ENCODE measurements around the gene KCNJ6. TPM values are rescaled to one million over a fixed set of nuclear protein-coding genes. Genes with fewer than 3 reads are reported as not detected.

Gene KCNJ6
- total RNA-seq, 1 experiment from 2014 or later: 0.05 TPM

DNA sequence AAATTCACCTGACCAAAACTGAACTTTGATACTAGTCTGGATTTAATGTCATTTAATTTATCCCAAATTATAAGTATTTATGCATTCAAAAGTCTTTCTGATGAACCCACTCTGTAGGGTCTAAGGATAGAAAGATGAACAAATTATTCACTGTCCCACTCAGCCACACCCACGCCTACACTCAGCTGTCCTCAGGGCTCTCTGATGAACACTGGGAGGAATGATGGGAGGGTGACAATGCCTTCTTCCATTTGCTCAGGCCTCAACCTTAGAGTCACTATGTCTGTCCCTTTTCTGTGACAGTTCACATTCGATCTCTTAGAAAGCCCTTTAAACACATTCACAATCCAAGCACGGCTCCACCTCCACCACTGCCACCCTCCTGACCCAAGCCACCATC, 41.8 kb downstream of the KCNJ6 start:
- no peaks in the 10 kb centered on the region for H3K36me3 Mint-ChIP-seq (ENCODE audit: insufficient read depth, unreplicated experiment)
- H3K4me3 Mint-ChIP-seq (ENCODE audit: low read depth, unreplicated experiment): no peak overlapping the region
- TF ChIP-seq, protein P1, sequence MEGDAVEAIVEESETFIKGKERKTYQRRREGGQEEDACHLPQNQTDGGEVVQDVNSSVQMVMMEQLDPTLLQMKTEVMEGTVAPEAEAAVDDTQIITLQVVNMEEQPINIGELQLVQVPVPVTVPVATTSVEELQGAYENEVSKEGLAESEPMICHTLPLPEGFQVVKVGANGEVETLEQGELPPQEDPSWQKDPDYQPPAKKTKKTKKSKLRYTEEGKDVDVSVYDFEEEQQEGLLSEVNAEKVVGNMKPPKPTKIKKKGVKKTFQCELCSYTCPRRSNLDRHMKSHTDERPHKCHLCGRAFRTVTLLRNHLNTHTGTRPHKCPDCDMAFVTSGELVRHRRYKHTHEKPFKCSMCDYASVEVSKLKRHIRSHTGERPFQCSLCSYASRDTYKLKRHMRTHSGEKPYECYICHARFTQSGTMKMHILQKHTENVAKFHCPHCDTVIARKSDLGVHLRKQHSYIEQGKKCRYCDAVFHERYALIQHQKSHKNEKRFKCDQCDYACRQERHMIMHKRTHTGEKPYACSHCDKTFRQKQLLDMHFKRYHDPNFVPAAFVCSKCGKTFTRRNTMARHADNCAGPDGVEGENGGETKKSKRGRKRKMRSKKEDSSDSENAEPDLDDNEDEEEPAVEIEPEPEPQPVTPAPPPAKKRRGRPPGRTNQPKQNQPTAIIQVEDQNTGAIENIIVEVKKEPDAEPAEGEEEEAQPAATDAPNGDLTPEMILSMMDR (IDR thresholded peaks at IDR 0.05; ENCODE audit: unreplicated experiment): no peak
- CTCF ChIA-PET: no interaction called here
- intact Hi-C loops (cut with micrococcal nuclease; ENCODE audit: unreplicated experiment): no loop called here
- no peak for DNase-seq
- BruUV-seq (replicated peaks): no TSS peak
- peaks cover 31% of the 10 kb centered on the region for H3K27me3 Mint-ChIP-seq (ENCODE audit: unreplicated experiment)
- no peaks in the 10 kb centered on the region for H3K4me1 Mint-ChIP-seq (ENCODE audit: low read depth, unreplicated experiment)
- H3K9me3 Mint-ChIP-seq (ENCODE audit: low read depth, unreplicated experiment): no peaks in the 10 kb centered on the region
- no peak overlapping the region for H3K27ac Mint-ChIP-seq (ENCODE audit: unreplicated experiment)

DNA sequence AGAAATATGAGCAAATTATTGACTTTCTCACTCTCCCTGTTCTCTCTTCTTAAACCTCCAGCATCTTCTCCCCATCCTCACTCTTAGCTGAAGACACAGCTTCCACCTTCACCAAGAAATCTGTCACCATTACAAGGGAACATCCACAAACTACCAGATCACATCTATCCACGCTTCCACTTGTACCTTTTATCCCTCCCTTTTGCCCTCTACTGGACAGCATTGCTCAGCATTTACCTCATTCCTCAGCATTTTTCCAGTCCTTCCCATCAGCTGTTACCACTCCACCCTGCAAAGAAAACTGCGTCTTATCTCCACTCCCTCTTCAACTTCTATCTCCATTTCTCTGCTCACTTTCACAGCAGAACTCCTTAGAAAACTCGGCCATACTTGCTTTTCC, 42.6 kb downstream of the KCNJ6 start:
- no peaks in the 10 kb centered on the region for H3K36me3 Mint-ChIP-seq (ENCODE audit: insufficient read depth, unreplicated experiment)
- no peak overlapping the region for H3K27ac Mint-ChIP-seq (ENCODE audit: unreplicated experiment)
- no TSS peak for BruUV-seq (replicated peaks)
- no peaks in the 10 kb centered on the region for H3K9me3 Mint-ChIP-seq (ENCODE audit: low read depth, unreplicated experiment)
- CTCF ChIA-PET: no interaction called here
- H3K4me3 Mint-ChIP-seq (ENCODE audit: low read depth, unreplicated experiment): no peak overlapping the region
- no peaks in the 10 kb centered on the region for H3K4me1 Mint-ChIP-seq (ENCODE audit: low read depth, unreplicated experiment)
- peaks cover 26% of the 10 kb centered on the region for H3K27me3 Mint-ChIP-seq (ENCODE audit: unreplicated experiment)
- intact Hi-C loops (cut with micrococcal nuclease; ENCODE audit: unreplicated experiment): no loop called here
- no peak for DNase-seq
- TF ChIP-seq, protein P1 (IDR thresholded peaks at IDR 0.05; ENCODE audit: unreplicated experiment): no peak

DNA sequence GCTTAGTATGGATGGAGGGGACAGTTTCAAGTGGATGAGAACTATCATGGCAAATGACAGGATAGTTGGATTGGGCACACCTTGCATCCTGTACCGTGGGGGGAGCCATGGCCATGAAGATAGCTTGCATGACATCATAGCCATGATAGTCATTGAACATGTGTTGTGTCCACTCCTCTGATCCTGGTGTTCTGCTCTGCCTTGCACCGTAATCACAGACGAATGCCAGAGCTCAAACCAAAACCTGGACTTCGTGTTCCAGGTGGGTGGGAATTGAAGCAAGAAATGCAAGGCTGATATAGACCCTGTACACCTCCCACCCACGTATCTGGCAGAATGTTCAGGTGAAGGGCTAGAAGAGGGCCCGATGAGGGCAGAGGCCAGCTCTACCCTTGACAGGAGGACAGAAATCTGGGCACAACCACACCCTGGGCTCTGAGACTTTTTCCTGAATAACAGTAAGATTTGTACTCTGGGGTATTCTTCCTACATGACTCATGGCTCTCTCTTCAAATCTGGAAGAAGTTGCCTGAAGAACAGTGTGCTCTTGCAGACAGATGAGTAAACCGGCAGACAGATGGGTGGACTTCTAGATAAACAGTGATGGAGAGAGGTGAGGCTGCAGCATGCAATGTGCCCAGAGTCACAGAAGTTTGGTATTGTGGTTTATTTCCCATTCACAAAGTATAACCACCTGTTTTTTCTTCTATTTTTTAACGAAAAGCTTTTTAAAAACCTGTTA, 45.0 kb downstream of the KCNJ6 start:
- H3K27ac Mint-ChIP-seq (ENCODE audit: unreplicated experiment): no peak overlapping the region
- CTCF ChIA-PET: no interaction called here
- no peaks in the 10 kb centered on the region for H3K36me3 Mint-ChIP-seq (ENCODE audit: insufficient read depth, unreplicated experiment)
- no peak for DNase-seq
- H3K4me1 Mint-ChIP-seq (ENCODE audit: low read depth, unreplicated experiment): no peaks in the 10 kb centered on the region
- intact Hi-C loops (cut with micrococcal nuclease; ENCODE audit: unreplicated experiment): no loop called here
- no peaks in the 10 kb centered on the region for H3K9me3 Mint-ChIP-seq (ENCODE audit: low read depth, unreplicated experiment)
- H3K27me3 Mint-ChIP-seq (ENCODE audit: unreplicated experiment): peaks cover 47% of the 10 kb centered on the region
- no peak overlapping the region for H3K4me3 Mint-ChIP-seq (ENCODE audit: low read depth, unreplicated experiment)
- TF ChIP-seq, protein P1 (IDR thresholded peaks at IDR 0.05; ENCODE audit: unreplicated experiment): no peak
- BruUV-seq (replicated peaks): no TSS peak

DNA sequence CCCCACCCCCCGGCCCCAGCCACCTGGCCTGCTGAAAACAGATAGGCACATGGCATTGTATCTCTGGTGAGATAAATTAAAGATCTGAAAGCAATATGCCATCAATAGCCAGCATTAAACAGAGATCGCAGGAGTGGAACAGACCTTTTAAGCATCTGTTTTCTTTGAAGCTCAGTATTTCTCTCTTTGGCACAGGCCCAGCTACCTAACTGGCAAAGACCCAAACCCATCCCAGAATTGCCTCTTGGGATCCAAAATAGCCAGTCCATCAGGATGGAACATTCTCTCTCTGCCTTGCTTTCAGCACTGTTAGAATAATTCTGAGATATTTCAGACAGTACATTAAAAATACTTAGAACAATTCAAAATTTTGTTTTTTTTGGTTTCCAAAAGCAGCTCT, 46.0 kb downstream of the KCNJ6 start:
- Mint-ChIP-seq H3K36me3 (ENCODE audit: insufficient read depth, unreplicated experiment) (no peaks in the 10 kb centered on the region), H3K27ac (ENCODE audit: unreplicated experiment) (no peak overlapping the region), H3K27me3 (ENCODE audit: unreplicated experiment) (peaks cover 57% of the 10 kb centered on the region), H3K9me3 (ENCODE audit: low read depth, unreplicated experiment) (no peaks in the 10 kb centered on the region), H3K4me1 (ENCODE audit: low read depth, unreplicated experiment) (no peaks in the 10 kb centered on the region), H3K4me3 (ENCODE audit: low read depth, unreplicated experiment) (no peak overlapping the region)
- no TSS peak for BruUV-seq (replicated peaks)
- no peak for DNase-seq
- TF ChIP-seq, protein P1 (IDR thresholded peaks at IDR 0.05; ENCODE audit: unreplicated experiment): no peak
- CTCF ChIA-PET: no interaction called here
- intact Hi-C loops (cut with micrococcal nuclease; ENCODE audit: unreplicated experiment): no loop called here
